GM19240 (cell line): ENCODE data around the gene ZNF691.
"Not testable (repeated sequence)": the region's sequence is repeated elsewhere in the genome, so short reads cannot be mapped to it uniquely, and the experiment has no call there.

Experiments used
- DNase-seq: peaks from one replicate; pipeline ENCODE4 v3.0.0; 2011; ENCODE audit warnings: low spot score; ENCODE audit not compliant: insufficient read length

The ZNF691 gene

GRCh38 chr1:42846257-42847110 is at the start of gene ZNF691:
Gene ZNF691 (plus strand): TSS chr1:42846613. CDS start chr1:42849659, 3,046 bp downstream.
- DNase-seq: peak; percentile 93

- no peak for DNase-seq
Observed at GRCh38 chr1:42797414-42797813, 49.0 kb upstream of the ZNF691 start.

GRCh38 chr1:42797979-42798378 is 48.4 kb upstream of the ZNF691 start:
- DNase-seq: no peak

GRCh38 chr1:42801832-42802473 is 44.5 kb upstream of the ZNF691 start:
- no peak for DNase-seq

- DNase-seq: no peak
Observed at GRCh38 chr1:42806171-42806570, 40.2 kb upstream of the ZNF691 start.

- no peak for DNase-seq
Observed at GRCh38 chr1:42806593-42806992, 39.8 kb upstream of the ZNF691 start.

- DNase-seq: no peak
Observed at GRCh38 chr1:42807056-42807668, 39.3 kb upstream of the ZNF691 start.

GRCh38 chr1:42814815-42815214 is 31.6 kb upstream of the ZNF691 start:
- not testable (repeated sequence) for DNase-seq

GRCh38 chr1:42815941-42816584 is 30.4 kb upstream of the ZNF691 start:
- no peak for DNase-seq

- peak; percentile 82 for DNase-seq
Observed at GRCh38 chr1:42816585-42817439, 29.6 kb upstream of the ZNF691 start, which contains the start of the genes ERMAP and SVBP. Gene ERMAP (plus strand): TSS chr1:42817122. CDS start chr1:42830449, 13,327 bp downstream. Gene SVBP (minus strand): TSS chr1:42817397. CDS start chr1:42816544, 853 bp downstream.

- no peak for DNase-seq
Observed at GRCh38 chr1:42817440-42817767, 29.0 kb upstream of the ZNF691 start.

GRCh38 chr1:42817976-42818375 is 28.4 kb upstream of the ZNF691 start:
- no peak for DNase-seq

GRCh38 chr1:42820813-42821212 is 25.6 kb upstream of the ZNF691 start:
- DNase-seq: no peak

GRCh38 chr1:42821690-42822089 is 24.7 kb upstream of the ZNF691 start:
- DNase-seq: no peak

- DNase-seq: no peak
Observed at GRCh38 chr1:42822800-42823392, 23.5 kb upstream of the ZNF691 start.

GRCh38 chr1:42824481-42825035 is 21.9 kb upstream of the ZNF691 start:
- no peak for DNase-seq

- no peak for DNase-seq
Observed at GRCh38 chr1:42825036-42825851, 21.2 kb upstream of the ZNF691 start.

GRCh38 chr1:42830631-42831030 is 15.8 kb upstream of the ZNF691 start:
- DNase-seq: no peak

- DNase-seq: no peak
Observed at GRCh38 chr1:42831273-42831672, 15.1 kb upstream of the ZNF691 start.
